Esophagus (tissue), 2 donors: ENCODE data around the gene PDE8A. TPM values are rescaled to one million over a fixed set of nuclear protein-coding genes. Genes with fewer than 3 reads are reported as not detected.

Experiments
- H3K27ac ChIP-seq, 2 donors: one replicate each; pipeline ENCODE4 v1.5.1; 2013; ENCODE audit warnings: low read depth in 2 of 2, mild to moderate bottlenecking in 2 of 2, inconsistent platforms in 1 of 2, low read length in 1 of 2, moderate library complexity in 1 of 2
- H3K27me3 ChIP-seq, 2 donors: one replicate each; pipeline ENCODE4 v1.6.1; 2013; ENCODE audit warnings: low read length in 2 of 2, control low read depth in 1 of 2, mild to moderate bottlenecking in 1 of 2; ENCODE audit not compliant: insufficient read depth in 2 of 2, control insufficient read depth in 1 of 2
- H3K36me3 ChIP-seq, 2 donors: one replicate each; pipeline ENCODE4 v1.6.1; 2013; ENCODE audit warnings: low read length in 1 of 2; ENCODE audit not compliant: control insufficient read depth in 2 of 2, insufficient read depth in 2 of 2
- H3K4me1 ChIP-seq, 2 donors: one replicate each; pipeline ENCODE4 v1.6.1; 2013; ENCODE audit warnings: low read length in 1 of 2; ENCODE audit not compliant: control insufficient read depth in 2 of 2, insufficient read depth in 2 of 2
- H3K4me3 ChIP-seq, 2 donors: one replicate each; pipeline ENCODE4 v1.5.1; 2013; ENCODE audit warnings: low read length in 2 of 2, mild to moderate bottlenecking in 2 of 2, low read depth in 1 of 2, moderate library complexity in 1 of 2
- H3K9me3 ChIP-seq, 2 donors: one replicate each; pipeline ENCODE4 v1.6.1; 2013; ENCODE audit warnings: mild to moderate bottlenecking in 2 of 2, low read depth in 1 of 2, low read length in 1 of 2, moderate library complexity in 1 of 2; ENCODE audit not compliant: control insufficient read depth in 2 of 2, insufficient read depth in 1 of 2
- WGBS, 2 donors: extraction: QIAGEN DNeasy Blood & Tissue Kit; methylation state at CpG; one replicate each; pipeline ENCODE4 v1.1.7; 2013; 5-methylcytosine and 5-hydroxymethylcytosine counted together
- polyA plus RNA-seq, 2 donors: library from polyadenylated mRNA; stranded (reverse); fragments of 200-250 nt; gene quantifications; one replicate each; pipeline ENCODE4 v1.2.3, GENCODE V29; 2013
- donor health status: healthy with polysubstance abuse.
- donor health status: Bipolar disorder and iron deficiency.

The PDE8A gene
- polyA plus RNA-seq, 2 donors: 6.6 to 10.1 TPM

DNA sequence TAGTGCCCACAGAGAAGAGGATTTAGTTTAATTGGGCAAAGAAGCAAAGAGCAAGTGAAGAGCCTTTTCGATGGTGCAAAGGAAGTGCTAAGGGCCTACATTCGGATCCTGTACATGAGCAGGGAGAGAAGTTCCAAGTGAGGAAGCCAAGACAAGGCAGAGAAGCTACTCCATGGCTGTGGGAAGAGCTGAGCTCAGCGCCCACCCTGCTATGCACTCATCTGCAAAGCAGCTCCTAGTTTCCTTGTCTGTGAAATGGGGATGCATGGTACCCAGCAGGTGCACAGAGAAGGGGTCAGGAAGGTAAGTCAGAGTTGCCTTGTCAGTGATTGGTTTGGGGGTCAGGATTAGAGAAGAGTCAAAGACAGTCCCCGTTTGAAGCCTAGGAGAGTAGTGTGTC lies 126.5 kb downstream of the PDE8A start:
- Histone ChIP-seq H3K4me3 (no peak overlapping the region), H3K4me1 (peaks cover 0 to 3% of the 10 kb centered on the region in 2 donors), H3K9me3 (no peaks in the 10 kb centered on the region), H3K27ac (no peak overlapping the region), H3K36me3 (peaks cover 0 to 3% of the 10 kb centered on the region in 2 donors), H3K27me3 (no peaks in the 10 kb centered on the region)
- WGBS, 2 donors: 89 to 93% methylated on average over 4 of the region's 4 CpGs

GRCh38 chr15:85109333-85109732 lies 127.7 kb downstream of the PDE8A start:
- no peaks in the 10 kb centered on the region for H3K27me3 ChIP-seq
- H3K9me3 ChIP-seq: no peaks in the 10 kb centered on the region
- no peak overlapping the region for H3K4me3 ChIP-seq
- H3K36me3 ChIP-seq: peaks cover 0 to 3% of the 10 kb centered on the region in 2 donors
- 83 to 87% methylated on average over 2 of the region's 2 CpGs for WGBS, 2 donors
- H3K4me1 ChIP-seq: peaks cover 0 to 3% of the 10 kb centered on the region in 2 donors
- H3K27ac ChIP-seq: no peak overlapping the region

GRCh38 chr15:85112997-85113396 lies 131.3 kb downstream of the PDE8A start:
- Histone ChIP-seq H3K4me1 (peaks cover 0 to 3% of the 10 kb centered on the region in 2 donors), H3K27me3 (no peaks in the 10 kb centered on the region), H3K9me3 (no peaks in the 10 kb centered on the region), H3K27ac (no peak overlapping the region), H3K4me3 (no peak overlapping the region), H3K36me3 (peaks cover 3% of the 10 kb centered on the region in 2 donors)
- 66 to 68% methylated on average over 3 of the region's 3 CpGs for WGBS, 2 donors

DNA sequence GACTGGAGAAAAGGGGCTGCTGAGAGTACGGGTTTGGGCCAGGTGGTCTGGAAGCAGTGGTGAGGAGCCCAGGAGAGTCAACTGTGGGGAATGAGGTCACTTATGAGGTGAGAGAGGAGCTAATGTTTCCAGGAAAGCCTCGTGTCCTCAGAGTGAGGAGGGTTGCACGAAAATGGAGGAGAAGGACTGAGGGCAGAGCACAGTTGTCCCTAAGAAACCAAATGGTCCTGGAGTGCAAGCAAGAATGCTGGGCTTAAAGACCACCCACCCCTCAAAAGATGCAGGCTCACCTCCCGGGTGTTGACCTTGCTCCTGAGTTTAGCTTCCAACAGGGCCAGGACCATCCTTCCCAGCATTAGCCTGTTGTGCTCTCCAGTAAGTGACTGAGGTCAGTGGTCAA lies 133.2 kb downstream of the PDE8A start:
- no peaks in the 10 kb centered on the region for H3K4me1 ChIP-seq
- H3K27me3 ChIP-seq: no peaks in the 10 kb centered on the region
- peaks cover 3% of the 10 kb centered on the region in 2 donors for H3K36me3 ChIP-seq
- H3K9me3 ChIP-seq: no peaks in the 10 kb centered on the region
- no peak overlapping the region for H3K27ac ChIP-seq
- 95 to 96% methylated on average over 4 of the region's 4 CpGs for WGBS, 2 donors
- no peak overlapping the region for H3K4me3 ChIP-seq

DNA sequence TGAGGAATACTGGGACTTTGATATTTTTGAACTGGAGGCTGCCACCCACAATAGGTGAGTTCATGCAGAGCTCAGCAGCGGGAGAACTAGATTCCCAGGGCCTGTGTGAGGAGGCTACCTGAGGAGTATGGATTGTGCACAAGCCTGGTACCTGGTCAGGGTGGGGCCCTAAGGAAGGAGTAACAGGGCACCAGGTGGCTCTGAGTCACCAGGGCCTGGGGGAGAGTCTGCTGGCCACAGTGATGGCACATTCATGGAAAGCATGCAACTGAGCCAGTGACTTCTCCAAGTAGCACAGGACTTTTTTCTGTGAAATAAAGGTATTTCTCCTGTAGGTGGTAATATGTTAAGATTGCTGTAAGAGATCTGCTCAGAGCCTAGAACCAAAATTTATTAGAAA lies 134.4 kb downstream of the PDE8A start:
- no peaks in the 10 kb centered on the region for H3K27me3 ChIP-seq
- H3K9me3 ChIP-seq: no peaks in the 10 kb centered on the region
- no peak overlapping the region for H3K4me3 ChIP-seq
- 96 to 100% methylated on average over 1 of the region's 1 CpG for WGBS, 2 donors
- no peaks in the 10 kb centered on the region for H3K4me1 ChIP-seq
- H3K27ac ChIP-seq: no peak overlapping the region
- peaks cover 3 to 4% of the 10 kb centered on the region in 2 donors for H3K36me3 ChIP-seq

DNA sequence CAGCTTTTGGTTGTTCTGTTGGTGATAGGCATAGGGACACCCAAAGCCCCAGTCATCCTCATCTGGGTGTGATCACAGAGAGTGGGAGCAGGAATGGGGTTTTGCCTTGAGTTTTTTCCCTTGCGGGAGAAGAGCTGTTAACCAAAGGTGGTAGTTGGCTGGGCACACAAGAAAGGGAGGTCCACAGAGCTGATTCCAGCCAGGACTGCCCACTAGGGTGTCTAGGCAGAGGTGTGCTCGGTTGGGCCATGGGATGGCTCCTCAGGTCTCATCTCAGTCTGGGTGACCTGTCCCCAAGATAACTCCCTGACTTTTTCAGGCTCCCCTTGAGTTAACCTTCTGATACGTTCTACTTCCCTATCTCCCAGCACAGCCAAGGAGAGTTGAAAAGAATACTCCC lies 134.8 kb downstream of the PDE8A start:
- Histone ChIP-seq H3K9me3 (no peaks in the 10 kb centered on the region), H3K27me3 (no peaks in the 10 kb centered on the region), H3K4me3 (no peak overlapping the region), H3K36me3 (peaks cover 3 to 4% of the 10 kb centered on the region in 2 donors), H3K27ac (no peak overlapping the region), H3K4me1 (no peaks in the 10 kb centered on the region)
- 85 to 98% methylated on average over 3 of the region's 3 CpGs for WGBS, 2 donors

- Histone ChIP-seq H3K36me3 (peaks cover 3 to 4% of the 10 kb centered on the region in 2 donors), H3K27me3 (no peaks in the 10 kb centered on the region), H3K4me1 (no peaks in the 10 kb centered on the region), H3K9me3 (no peaks in the 10 kb centered on the region), H3K4me3 (no peak overlapping the region), H3K27ac (no peak overlapping the region)
- WGBS, 2 donors: 74 to 84% methylated on average over 5 of the region's 5 CpGs
Observed at GRCh38 chr15:85116925-85117646, 135.4 kb downstream of the PDE8A start.

DNA sequence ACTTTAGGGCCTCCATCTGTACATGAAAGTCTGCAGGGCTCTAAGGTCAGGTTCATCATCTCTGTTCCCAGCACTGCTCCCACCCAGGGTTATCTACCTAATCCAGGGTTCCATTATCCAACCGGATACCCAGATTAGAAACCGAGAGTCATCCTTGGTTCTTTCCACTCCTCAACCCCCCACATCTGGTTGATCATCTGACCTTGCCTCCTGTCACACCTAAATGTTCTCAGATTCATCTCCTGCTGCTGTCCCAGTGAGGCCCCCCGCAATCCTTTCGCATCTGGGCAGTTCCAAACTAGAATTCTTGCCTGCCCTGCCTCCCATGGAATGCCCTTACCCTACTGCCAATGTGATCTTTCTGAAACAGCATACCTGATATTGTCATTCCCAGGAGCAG lies 136.5 kb downstream of the PDE8A start:
- no peaks in the 10 kb centered on the region for H3K9me3 ChIP-seq
- no peaks in the 10 kb centered on the region for H3K4me1 ChIP-seq
- H3K27me3 ChIP-seq: no peaks in the 10 kb centered on the region
- H3K36me3 ChIP-seq: peaks cover 3 to 4% of the 10 kb centered on the region in 2 donors
- no peak overlapping the region for H3K4me3 ChIP-seq
- no peak overlapping the region for H3K27ac ChIP-seq
- 96 to 97% methylated on average over 4 of the region's 4 CpGs for WGBS, 2 donors

GRCh38 chr15:85118581-85118980 lies 136.9 kb downstream of the PDE8A start:
- Histone ChIP-seq H3K9me3 (no peaks in the 10 kb centered on the region), H3K4me1 (no peaks in the 10 kb centered on the region), H3K4me3 (no peak overlapping the region), H3K36me3 (peaks cover 3 to 4% of the 10 kb centered on the region in 2 donors), H3K27ac (no peak overlapping the region), H3K27me3 (no peaks in the 10 kb centered on the region)
- 82 to 87% methylated on average over 2 of the region's 2 CpGs for WGBS, 2 donors
